ENCODE results near the gene C1orf141.

DNA sequence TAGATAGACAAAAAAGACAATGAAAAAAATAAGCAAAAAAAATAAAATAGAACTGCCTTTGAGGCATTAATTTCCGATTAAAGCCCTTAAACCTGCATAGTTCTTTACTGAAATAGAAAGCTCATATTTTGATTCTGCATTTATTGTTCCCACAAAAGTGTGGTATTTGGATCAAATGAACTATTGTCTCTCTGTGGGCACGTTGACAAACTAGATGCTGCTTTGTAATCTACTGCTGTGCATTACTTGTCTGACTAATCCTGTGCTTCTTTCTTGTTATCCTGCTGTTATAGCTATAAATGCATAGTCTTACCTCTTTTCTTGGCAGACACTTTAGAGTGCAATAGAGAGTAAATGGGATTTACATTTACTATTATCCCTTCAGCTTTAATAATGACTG lies 49.4 kb downstream of the C1orf141 start:
- TF ChIP-seq, protein P1, sequence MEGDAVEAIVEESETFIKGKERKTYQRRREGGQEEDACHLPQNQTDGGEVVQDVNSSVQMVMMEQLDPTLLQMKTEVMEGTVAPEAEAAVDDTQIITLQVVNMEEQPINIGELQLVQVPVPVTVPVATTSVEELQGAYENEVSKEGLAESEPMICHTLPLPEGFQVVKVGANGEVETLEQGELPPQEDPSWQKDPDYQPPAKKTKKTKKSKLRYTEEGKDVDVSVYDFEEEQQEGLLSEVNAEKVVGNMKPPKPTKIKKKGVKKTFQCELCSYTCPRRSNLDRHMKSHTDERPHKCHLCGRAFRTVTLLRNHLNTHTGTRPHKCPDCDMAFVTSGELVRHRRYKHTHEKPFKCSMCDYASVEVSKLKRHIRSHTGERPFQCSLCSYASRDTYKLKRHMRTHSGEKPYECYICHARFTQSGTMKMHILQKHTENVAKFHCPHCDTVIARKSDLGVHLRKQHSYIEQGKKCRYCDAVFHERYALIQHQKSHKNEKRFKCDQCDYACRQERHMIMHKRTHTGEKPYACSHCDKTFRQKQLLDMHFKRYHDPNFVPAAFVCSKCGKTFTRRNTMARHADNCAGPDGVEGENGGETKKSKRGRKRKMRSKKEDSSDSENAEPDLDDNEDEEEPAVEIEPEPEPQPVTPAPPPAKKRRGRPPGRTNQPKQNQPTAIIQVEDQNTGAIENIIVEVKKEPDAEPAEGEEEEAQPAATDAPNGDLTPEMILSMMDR (conservative IDR thresholded peaks at IDR 0.05 in 1 of 2, IDR thresholded peaks at IDR 0.05 in 1 of 2; ENCODE audit: extremely low read depth in 1 of 2, insufficient read depth in 1 of 2, low read depth in 1 of 2, low read length in 2 of 2): no peak
- TF ChIP-seq EZH2 (IDR thresholded peaks at IDR 0.05; ENCODE audit: borderline replicate concordance, low read length): no peak

Data from mammary epithelial cell (primary cell).